Measurements from ENCODE around the gene OR10J4.

DNA sequence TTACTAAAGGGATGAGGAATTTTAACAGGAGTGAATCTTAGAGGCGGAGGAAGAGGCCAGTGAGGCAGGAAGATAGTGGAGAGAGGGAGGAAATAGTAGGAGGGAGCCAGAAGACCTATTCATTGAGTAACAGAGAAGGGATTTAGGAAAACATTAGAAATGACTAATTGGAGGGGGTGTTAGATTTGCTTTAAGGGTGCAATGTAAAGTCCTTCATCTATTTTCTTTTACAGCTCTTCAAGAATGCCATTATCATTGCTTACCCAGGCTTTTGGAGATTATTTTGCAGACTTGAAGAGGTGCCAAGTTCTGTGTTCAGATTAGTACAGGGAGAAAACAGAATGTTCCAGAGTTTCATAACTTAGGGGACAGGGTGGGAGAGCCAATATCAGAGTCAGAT lies 41.3 kb downstream of the OR10J4 start:
- TF ChIP-seq POLR2AphosphoS5 (IDR thresholded peaks at IDR 0.05; ENCODE audit: borderline replicate concordance, low read depth, low read length) (no peak), EZH2 (IDR thresholded peaks at IDR 0.05) (no peak), FOXP2 (optimal IDR thresholded peaks at IDR 0.05; ENCODE audit: control extremely low read depth, extremely low read length, insufficient read depth) (no peak)
